ENCODE measurements around the gene CPNE5. TPM values are rescaled to one million over a fixed set of nuclear protein-coding genes. Genes with fewer than 3 reads are reported as not detected.

CPNE5 gene
- total and polyA plus RNA-seq, 10 donors = 9.5 to 33.4 (median 19.3) TPM

- Histone ChIP-seq H3K36me3 (peaks cover 4 to 73% (median 23%) of the 10 kb centered on the region in 6 donors), H3K27ac (no peak overlapping the region), H3K27me3 (replicated peaks in 1 of 7) (no peaks in the 10 kb centered on the region), H3K4me3 (no peak overlapping the region), H3K9me3 (peaks cover 0 to 2% (median 0%) of the 10 kb centered on the region in 8 donors), H3K4me1 (peaks cover 0 to 32% (median 12%) of the 10 kb centered on the region in 6 donors)
- TF ChIP-seq POLR2A (IDR thresholded peaks at IDR 0.05) (no peak), CTCF (IDR thresholded peaks at IDR 0.05 in 8 of 11, conservative IDR thresholded peaks at IDR 0.05 in 3 of 11) (no peak), POLR2AphosphoS5 (IDR thresholded peaks at IDR 0.05) (no peak)
- intact Hi-C loops (cut with DNase I; ENCODE audit: low total_unique reads) = no loop called here
- 76 to 87% (median 80%) methylated on average over 8 of the region's 8 CpGs for WGBS, 5 donors
- DNase-seq = no peak
Measured at GRCh38 chr6:36856277-36856676, 17.0 kb upstream of the CPNE5 start.

- Histone ChIP-seq H3K9me3 (peaks cover 0 to 7% (median 5%) of the 10 kb centered on the region in 8 donors), H3K36me3 (peaks cover 4 to 68% (median 23%) of the 10 kb centered on the region in 6 donors), H3K27me3 (replicated peaks in 1 of 7) (no peaks in the 10 kb centered on the region), H3K27ac (no peak overlapping the region), H3K4me1 (peaks cover 0 to 38% (median 14%) of the 10 kb centered on the region in 6 donors), H3K4me3 (no peak overlapping the region)
- WGBS, 5 donors = 81 to 97% (median 91%) methylated on average over 10 of the region's 10 CpGs
- DNase-seq = no peak
- intact Hi-C loops (cut with DNase I; ENCODE audit: low total_unique reads) = no loop called here
- TF ChIP-seq POLR2AphosphoS5 (IDR thresholded peaks at IDR 0.05) (no peak), CTCF (IDR thresholded peaks at IDR 0.05 in 8 of 11, conservative IDR thresholded peaks at IDR 0.05 in 3 of 11) (no peak), POLR2A (IDR thresholded peaks at IDR 0.05) (no peak)
Measured at GRCh38 chr6:36855750-36856149, 16.5 kb upstream of the CPNE5 start.

GRCh38 chr6:36853325-36853724, 14.1 kb upstream of the CPNE5 start:
- Histone ChIP-seq H3K9me3 (peaks cover 0 to 18% (median 11%) of the 10 kb centered on the region in 8 donors), H3K4me3 (no peak overlapping the region), H3K27ac (peak overlapping the region in 6 of 8 donors; percentile 28 to 82 (median 60)), H3K4me1 (peaks cover 0 to 62% (median 29%) of the 10 kb centered on the region in 6 donors), H3K27me3 (replicated peaks in 1 of 7) (no peaks in the 10 kb centered on the region), H3K36me3 (peaks cover 4 to 61% (median 23%) of the 10 kb centered on the region in 6 donors)
- DNase-seq = no peak
- TF ChIP-seq CTCF (IDR thresholded peaks at IDR 0.05 in 8 of 11, conservative IDR thresholded peaks at IDR 0.05 in 3 of 11) (no peak), POLR2AphosphoS5 (IDR thresholded peaks at IDR 0.05) (peak in 1 of 3 donors; percentile 68)
- WGBS, 5 donors = 59 to 81% (median 65%) methylated on average over 5 of the region's 5 CpGs
- intact Hi-C loops (cut with DNase I; ENCODE audit: low total_unique reads) = no loop called here

GRCh38 chr6:36852481-36853147, 13.4 kb upstream of the CPNE5 start:
- Histone ChIP-seq H3K27ac (peak overlapping the region in 6 of 8 donors; percentile 28 to 82 (median 60)), H3K27me3 (replicated peaks in 1 of 7) (no peaks in the 10 kb centered on the region), H3K9me3 (peaks cover 0 to 18% (median 11%) of the 10 kb centered on the region in 8 donors), H3K4me1 (peaks cover 0 to 66% (median 29%) of the 10 kb centered on the region in 6 donors), H3K36me3 (peaks cover 4 to 58% (median 23%) of the 10 kb centered on the region in 6 donors), H3K4me3 (no peak overlapping the region)
- no peak for DNase-seq
- 59 to 81% (median 68%) methylated on average over 4 of the region's 4 CpGs for WGBS, 5 donors
- TF ChIP-seq POLR2A (IDR thresholded peaks at IDR 0.05) = no peak
- no peak for TF ChIP-seq POLR2AphosphoS5 (IDR thresholded peaks at IDR 0.05)
- no peak for TF ChIP-seq CTCF (IDR thresholded peaks at IDR 0.05 in 8 of 11, conservative IDR thresholded peaks at IDR 0.05 in 3 of 11)
- intact Hi-C loops (cut with DNase I; ENCODE audit: low total_unique reads) = no loop called here

All from spleen (tissue), 11 donors.